ENCODE measurements around the gene ADSS1.

Gene ADSS1

GRCh38 chr14:104689109-104689880, 34.7 kb upstream of the ADSS1 start, which contains the start of gene INF2:
Gene INF2, plus strand, starts transcription at chr14:104689618. Its CDS starts 11,748 bp downstream, at chr14:104701366.
- Histone ChIP-seq H3K79me2 (ENCODE audit: insufficient read depth, low read length) (peaks cover 48% of the 10 kb centered on the region), H2AFZ (ENCODE audit: low read length) (peak within 1 kb of the TSS; percentile 41; the same call in 1 of the 2 replicates), H3K4me3 (ENCODE audit: low read length, poor library complexity, severe bottlenecking) (peak within 1 kb of the TSS; percentile 99), H3F3A (ENCODE audit: low read depth) (0 out of 2 replicates have a peak, but pooled peaks cover 2% of the 10 kb centered on the region), H4K20me1 (ENCODE audit: insufficient read depth, low read length, poor library complexity, severe bottlenecking) (peaks cover 27% of the 10 kb centered on the region), H3K9ac (ENCODE audit: low read depth, low read length, poor library complexity, severe bottlenecking) (peak within 1 kb of the TSS; percentile 99), H3K36me3 (ENCODE audit: insufficient read depth, low read length) (no peaks in the 10 kb centered on the region), H3K9me2 (replicated peaks; ENCODE audit: low read depth, low read length) (no peaks in the 10 kb centered on the region), H3K27me3 (ENCODE audit: insufficient read depth, low read length, poor library complexity, severe bottlenecking) (no peaks in the 10 kb centered on the region), H3K4me2 (ENCODE audit: low read depth, low read length, poor library complexity, severe bottlenecking) (peak within 1 kb of the TSS; percentile 98), H3K4me1 (ENCODE audit: insufficient read depth, low read length, poor library complexity, severe bottlenecking) (peaks cover 68% of the 10 kb centered on the region), H3K9me3 (ENCODE audit: insufficient read depth, low read depth, low read length) (no peaks in the 10 kb centered on the region)
- TF ChIP-seq CTCF (conservative IDR thresholded peaks at IDR 0.05; ENCODE audit: low read length) = no peak
- TF ChIP-seq EZH2phosphoT487 (IDR thresholded peaks at IDR 0.05; ENCODE audit: borderline replicate concordance) = no peak

- Histone ChIP-seq H2AFZ (ENCODE audit: low read length) (peak overlapping the region; percentile 41; the same call in 1 of the 2 replicates), H3K4me1 (ENCODE audit: insufficient read depth, low read length, poor library complexity, severe bottlenecking) (peaks cover 68% of the 10 kb centered on the region), H3F3A (ENCODE audit: low read depth) (0 out of 2 replicates have a peak, but pooled peaks cover 2% of the 10 kb centered on the region), H3K4me3 (ENCODE audit: low read length, poor library complexity, severe bottlenecking) (peak overlapping the region; percentile 99), H4K20me1 (ENCODE audit: insufficient read depth, low read length, poor library complexity, severe bottlenecking) (peaks cover 33% of the 10 kb centered on the region), H3K27me3 (ENCODE audit: insufficient read depth, low read length, poor library complexity, severe bottlenecking) (no peaks in the 10 kb centered on the region), H3K9ac (ENCODE audit: low read depth, low read length, poor library complexity, severe bottlenecking) (peak overlapping the region; percentile 99), H3K79me2 (ENCODE audit: insufficient read depth, low read length) (peaks cover 56% of the 10 kb centered on the region), H3K36me3 (ENCODE audit: insufficient read depth, low read length) (no peaks in the 10 kb centered on the region), H3K4me2 (ENCODE audit: low read depth, low read length, poor library complexity, severe bottlenecking) (peak overlapping the region; percentile 98), H3K9me2 (replicated peaks; ENCODE audit: low read depth, low read length) (no peaks in the 10 kb centered on the region), H3K9me3 (ENCODE audit: insufficient read depth, low read depth, low read length) (no peaks in the 10 kb centered on the region)
- TF ChIP-seq CTCF (conservative IDR thresholded peaks at IDR 0.05; ENCODE audit: low read length) (no peak), EZH2phosphoT487 (IDR thresholded peaks at IDR 0.05; ENCODE audit: borderline replicate concordance) (no peak)
Measured at GRCh38 chr14:104689881-104690711, 33.9 kb upstream of the ADSS1 start.

- Histone ChIP-seq H2AFZ (ENCODE audit: low read length) (no peak overlapping the region), H3K9me2 (replicated peaks; ENCODE audit: low read depth, low read length) (no peaks in the 10 kb centered on the region), H3K4me3 (ENCODE audit: low read length, poor library complexity, severe bottlenecking) (peak overlapping the region; percentile 99), H3F3A (ENCODE audit: low read depth) (0 out of 2 replicates have a peak, but pooled peaks cover 2% of the 10 kb centered on the region), H3K9me3 (ENCODE audit: insufficient read depth, low read depth, low read length) (no peaks in the 10 kb centered on the region), H3K27me3 (ENCODE audit: insufficient read depth, low read length, poor library complexity, severe bottlenecking) (no peaks in the 10 kb centered on the region), H3K79me2 (ENCODE audit: insufficient read depth, low read length) (peaks cover 64% of the 10 kb centered on the region), H3K36me3 (ENCODE audit: insufficient read depth, low read length) (peaks cover 2% of the 10 kb centered on the region; the same call in 1 of the 2 replicates), H3K4me1 (ENCODE audit: insufficient read depth, low read length, poor library complexity, severe bottlenecking) (peaks cover 75% of the 10 kb centered on the region), H3K4me2 (ENCODE audit: low read depth, low read length, poor library complexity, severe bottlenecking) (peak overlapping the region; percentile 98), H4K20me1 (ENCODE audit: insufficient read depth, low read length, poor library complexity, severe bottlenecking) (peaks cover 33% of the 10 kb centered on the region), H3K9ac (ENCODE audit: low read depth, low read length, poor library complexity, severe bottlenecking) (peak overlapping the region; percentile 99)
- TF ChIP-seq CTCF (conservative IDR thresholded peaks at IDR 0.05; ENCODE audit: low read length) (no peak), EZH2phosphoT487 (IDR thresholded peaks at IDR 0.05; ENCODE audit: borderline replicate concordance) (no peak)
Measured at GRCh38 chr14:104690861-104691455, 33.1 kb upstream of the ADSS1 start.

Data from Loucy (cell line).